Esophagus squamous epithelium (tissue), 4 donors: ENCODE results near the gene MED13L.

Experiments used
- POLR2A ChIP-seq, 4 donors: fragments of 450-650 bp; IDR thresholded peaks; one replicate each; pipeline ENCODE4 v1.6.1; 2017; ENCODE audit warnings: antibody characterized with exemption in 4 of 4, mild to moderate bottlenecking in 4 of 4, moderate library complexity in 3 of 4
- TF ChIP-seq, protein P1 (sequence below), 6 experiments: fragments of 450-650 bp in 4 of 6; fragments of 200-600 bp in 2 of 6; sonication (generic) in 2 of 6; IDR thresholded peaks; one replicate each; pipeline ENCODE4 v1.5.1; 2016 to 2019; ENCODE audit warnings: antibody characterized with exemption in 6 of 6, mild to moderate bottlenecking in 4 of 6, moderate library complexity in 4 of 6

DNA sequence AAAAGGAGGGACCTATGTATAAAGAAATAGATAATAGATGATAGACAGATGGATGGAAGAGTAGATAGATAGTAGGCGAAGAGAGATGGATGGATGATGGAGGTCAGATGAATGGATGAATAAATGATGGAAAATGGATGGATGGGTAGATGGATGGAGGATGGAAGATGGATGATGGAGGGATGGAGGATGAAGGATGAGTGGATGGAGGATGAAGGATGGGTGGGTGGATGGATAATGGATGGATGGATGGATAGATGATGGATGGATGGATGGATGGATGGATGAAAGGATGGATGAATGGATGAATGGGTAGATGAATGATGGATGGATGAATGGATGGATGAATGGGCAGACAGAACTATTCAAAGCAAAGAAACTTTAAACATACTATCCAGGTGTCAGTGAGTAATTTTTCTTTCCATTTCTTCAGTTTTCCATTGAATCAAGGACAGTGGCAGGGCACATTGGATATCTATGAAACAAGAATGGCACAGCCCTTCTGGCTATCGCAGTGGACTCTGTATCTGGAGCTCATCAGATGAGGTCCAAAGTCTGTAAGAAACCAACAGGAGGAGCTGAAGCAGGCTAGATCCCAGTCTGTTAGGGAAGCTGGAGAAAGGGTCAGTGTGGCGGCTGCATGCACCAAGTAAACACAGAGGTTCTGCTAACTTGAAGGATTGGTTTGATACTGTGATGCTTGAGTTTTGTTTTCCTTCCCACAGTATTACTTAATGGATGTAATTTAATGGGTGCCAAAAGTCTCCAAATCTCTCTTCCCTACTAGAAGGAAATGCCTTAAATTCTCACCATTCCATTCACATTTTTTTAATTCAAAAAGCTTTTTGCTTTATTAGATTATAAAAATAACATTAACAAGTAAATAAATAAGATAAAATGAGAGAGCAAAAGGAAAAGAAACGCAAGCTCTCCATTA, 18.1 kb upstream of the MED13L start:
- TF ChIP-seq, protein P1, sequence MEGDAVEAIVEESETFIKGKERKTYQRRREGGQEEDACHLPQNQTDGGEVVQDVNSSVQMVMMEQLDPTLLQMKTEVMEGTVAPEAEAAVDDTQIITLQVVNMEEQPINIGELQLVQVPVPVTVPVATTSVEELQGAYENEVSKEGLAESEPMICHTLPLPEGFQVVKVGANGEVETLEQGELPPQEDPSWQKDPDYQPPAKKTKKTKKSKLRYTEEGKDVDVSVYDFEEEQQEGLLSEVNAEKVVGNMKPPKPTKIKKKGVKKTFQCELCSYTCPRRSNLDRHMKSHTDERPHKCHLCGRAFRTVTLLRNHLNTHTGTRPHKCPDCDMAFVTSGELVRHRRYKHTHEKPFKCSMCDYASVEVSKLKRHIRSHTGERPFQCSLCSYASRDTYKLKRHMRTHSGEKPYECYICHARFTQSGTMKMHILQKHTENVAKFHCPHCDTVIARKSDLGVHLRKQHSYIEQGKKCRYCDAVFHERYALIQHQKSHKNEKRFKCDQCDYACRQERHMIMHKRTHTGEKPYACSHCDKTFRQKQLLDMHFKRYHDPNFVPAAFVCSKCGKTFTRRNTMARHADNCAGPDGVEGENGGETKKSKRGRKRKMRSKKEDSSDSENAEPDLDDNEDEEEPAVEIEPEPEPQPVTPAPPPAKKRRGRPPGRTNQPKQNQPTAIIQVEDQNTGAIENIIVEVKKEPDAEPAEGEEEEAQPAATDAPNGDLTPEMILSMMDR (IDR thresholded peaks at IDR 0.05) = no peak
- TF ChIP-seq POLR2A (IDR thresholded peaks at IDR 0.05) = no peak
